Fibroblast of upper back skin (primary cell): ENCODE data around the gene XRRA1.
A peak's percentile ranks its signal among the peaks of the same experiment; 100 is the strongest.

Experiments
- DNase-seq: peaks from one replicate; pipeline ENCODE4 v3.0.0-alpha.2; 2013

XRRA1 gene

DNA sequence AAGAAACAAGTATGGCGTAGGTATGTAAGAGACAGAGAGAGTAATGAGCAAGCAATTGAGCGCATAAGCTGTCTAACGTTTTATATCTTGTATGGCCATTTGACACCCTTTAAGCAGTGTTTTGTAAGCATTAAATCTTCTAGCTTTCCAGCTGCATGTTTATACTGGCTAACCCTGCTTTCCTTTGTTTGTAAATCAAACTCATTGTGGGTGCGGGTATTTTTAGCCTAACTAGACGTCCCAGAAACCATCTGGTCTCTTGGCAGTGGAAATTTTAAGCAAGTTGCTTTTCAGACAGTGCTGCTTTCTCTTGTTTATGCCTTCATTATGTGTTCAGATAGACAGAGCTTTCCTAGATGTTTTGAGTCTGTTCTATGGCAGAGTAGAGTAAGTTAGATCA, 126.7 kb downstream of the XRRA1 start:
- DNase-seq, result peak; percentile 17

DNA sequence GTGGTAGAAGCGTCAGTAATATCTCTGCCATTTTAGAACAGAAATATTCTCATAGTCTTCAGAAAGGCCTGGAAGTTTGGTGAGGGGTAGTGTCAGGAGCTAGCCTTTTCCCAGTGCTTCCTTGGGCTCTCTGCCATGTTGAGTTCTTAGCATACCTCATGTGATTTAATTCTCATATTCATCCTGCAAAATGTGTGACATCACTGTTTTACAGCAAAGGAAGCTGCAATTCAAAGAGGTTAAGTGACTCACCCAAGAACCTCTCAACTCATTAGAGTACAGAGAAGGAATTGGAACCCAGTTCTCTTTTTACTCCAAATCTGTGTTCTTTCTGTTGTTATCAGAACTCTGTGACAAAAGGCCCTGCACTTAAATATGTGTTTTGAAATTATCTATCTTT, 128.1 kb downstream of the XRRA1 start:
- DNase-seq, result peak; percentile 92

DNA sequence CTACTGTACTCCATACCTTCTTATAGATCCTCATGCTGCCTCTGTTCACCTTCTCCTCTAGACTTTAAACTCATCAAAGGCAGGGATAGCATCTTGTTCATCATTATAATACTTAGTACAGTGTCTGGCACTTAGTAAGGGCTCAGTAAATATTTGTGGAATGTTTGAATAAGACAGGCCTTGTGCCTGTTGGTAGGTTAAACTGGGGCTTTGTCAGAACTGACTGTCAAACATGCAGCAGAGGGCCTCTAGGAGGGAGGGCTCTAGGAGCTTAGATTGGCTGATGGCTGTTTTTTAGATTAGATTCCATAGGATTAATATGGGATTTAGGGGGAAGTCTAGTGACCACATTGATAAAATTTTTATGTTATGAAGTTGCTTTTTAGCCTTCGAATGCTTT, 129.5 kb downstream of the XRRA1 start:
- peak; percentile 33 for DNase-seq

DNA sequence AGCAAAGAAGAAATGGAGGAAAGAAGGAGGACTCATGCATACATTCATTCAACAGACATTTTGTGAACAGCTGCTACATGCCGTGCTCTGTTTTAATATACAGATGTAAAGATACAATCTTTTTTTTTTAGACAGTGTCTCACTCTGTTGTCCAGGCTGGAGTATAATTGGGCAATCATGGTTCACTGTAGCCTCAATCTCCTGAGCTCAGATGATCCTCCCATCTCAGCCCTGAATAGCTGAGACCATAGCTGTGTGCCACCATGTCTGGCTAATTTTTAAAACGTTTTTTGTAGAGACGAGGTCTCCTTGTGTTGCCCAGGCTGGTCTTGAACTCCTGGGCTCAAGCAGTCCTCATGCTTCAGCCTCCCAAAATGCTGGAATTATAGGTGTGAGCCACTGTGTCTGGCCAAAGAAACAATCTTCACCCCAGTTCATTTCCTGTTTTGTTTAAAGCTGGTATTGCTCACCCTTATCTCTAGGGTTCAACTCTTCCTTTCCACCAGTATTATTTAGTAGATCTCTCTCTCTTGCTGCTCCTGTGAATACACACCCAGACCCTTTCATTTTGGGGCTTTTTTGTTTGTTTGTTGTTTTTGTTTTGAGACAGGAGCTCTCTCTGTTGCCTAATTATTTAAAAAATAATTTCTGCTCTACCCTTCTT, 130.5 kb downstream of the XRRA1 start:
- no peak for DNase-seq

DNA sequence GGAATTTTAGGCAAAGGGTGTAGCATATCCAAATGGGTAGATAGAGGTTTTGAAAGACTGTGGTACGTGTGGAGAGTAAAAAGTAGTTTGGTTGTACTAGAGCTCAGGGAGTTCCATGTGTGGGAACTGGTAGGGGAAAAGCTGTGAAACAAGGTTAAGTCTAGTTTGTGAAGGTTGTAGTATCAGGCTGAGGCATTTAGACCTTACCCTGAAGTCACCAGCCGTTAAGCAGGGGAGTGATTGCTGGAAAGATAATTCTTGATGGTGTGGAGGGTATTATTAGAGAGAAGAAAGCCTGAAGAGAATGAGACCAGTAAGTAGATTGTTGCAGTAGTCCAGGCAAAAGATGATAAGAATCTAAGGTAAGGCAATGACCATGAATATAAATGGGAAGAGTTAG, 132.2 kb downstream of the XRRA1 start:
- no peak for DNase-seq

DNA sequence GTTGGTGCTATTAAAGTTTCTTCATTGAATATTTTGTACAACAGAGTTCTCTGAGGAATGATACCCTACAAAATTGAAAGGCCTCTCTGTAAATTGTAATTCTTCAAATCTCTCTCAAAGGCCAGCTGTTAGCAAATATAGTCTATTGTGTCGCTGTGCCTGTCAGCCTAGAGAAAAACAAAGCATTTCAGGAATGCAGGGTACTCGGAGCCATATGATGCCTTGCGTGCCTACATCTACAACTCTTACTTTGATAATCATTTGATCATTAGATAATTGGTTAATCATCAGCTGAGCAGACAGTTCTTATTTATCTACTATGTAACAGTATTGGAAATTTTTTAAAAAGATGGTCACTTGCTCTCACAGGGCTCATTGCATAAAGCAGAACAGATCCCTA, 132.9 kb downstream of the XRRA1 start:
- DNase-seq, result no peak

DNA sequence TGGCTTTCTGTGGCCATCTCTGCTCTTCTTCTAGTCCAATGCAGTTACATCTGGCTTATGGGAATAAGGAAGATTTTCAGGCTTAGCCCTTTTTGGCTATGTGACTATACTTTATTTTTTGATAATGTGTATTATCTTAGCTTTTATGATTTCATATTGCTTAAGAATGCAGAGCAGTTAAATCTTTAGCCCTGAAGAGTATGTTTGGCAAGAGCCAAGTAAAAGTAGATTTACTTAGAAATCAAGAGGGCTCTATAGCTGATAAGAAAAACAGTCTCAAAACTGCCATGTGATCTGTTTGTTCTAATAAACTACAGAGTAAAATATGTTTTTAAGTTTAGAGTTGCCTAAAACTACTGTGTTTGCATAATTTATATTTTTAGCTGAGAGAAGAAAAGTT, 139.1 kb downstream of the XRRA1 start:
- no peak for DNase-seq

DNA sequence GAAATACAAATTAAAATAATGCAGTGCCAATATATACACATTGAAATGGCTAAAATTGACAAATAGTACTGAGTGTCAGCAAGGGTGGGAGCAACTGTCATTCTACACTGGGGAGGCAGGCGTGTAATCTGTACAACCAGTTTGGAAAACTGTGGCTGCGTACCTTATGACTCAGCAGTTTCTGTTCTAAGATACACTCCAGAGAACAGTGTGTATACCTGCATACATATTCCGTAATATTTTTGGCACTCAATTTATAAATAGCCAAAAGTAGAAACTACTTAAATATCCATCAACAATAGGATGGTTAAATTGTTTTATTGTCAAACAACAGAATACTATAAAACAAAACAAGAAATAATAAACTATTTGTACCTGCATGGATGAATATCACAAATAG, 142.6 kb downstream of the XRRA1 start:
- no peak for DNase-seq

DNA sequence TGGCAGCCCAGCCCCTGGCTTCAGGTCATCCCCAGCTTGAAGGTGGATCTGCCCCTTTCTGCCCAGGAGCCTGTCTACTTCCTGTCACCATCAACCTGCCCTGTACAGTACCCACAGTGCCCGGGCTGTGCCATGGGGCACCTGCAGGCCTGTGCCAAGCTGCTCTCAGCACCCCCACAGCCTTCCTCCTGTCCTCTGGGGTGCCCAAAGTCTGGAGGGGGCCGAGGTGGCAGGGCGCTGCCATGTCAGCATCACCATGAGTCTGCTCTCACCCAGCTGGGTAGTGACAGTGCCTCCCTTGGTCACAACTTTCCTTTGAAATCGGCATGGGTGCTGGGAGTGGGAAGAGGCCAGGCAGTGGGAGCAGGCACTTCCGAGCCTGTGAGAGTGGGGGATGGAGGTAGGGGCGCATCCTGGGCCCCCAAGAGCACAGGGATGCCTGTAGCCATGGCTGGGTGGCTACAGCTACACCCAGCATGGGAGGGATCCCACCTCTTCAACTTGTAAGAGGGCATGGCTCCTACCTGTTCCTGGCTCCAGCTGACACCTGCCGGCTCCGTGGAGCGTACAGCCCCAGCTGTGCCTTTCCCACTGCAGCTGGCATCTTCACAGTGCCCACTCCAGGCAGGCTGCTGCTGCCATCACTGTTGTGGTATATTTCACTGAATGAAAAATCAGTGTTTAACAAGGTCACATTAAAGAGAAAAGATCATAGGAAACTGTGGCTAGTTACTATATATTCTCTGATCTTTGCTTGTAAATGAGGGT, 157.4 kb downstream of the XRRA1 start:
- DNase-seq, result no peak
